LHCN-M2 (cell line): ENCODE measurements around the gene DNAJC11. TPM values are rescaled to one million over a fixed set of nuclear protein-coding genes. Genes with fewer than 3 reads are reported as not detected.
A peak's percentile ranks its signal among the peaks of the same experiment; 100 is the strongest.
"Not testable (repeated sequence)": the region's sequence is repeated elsewhere in the genome, so short reads cannot be mapped to it uniquely, and the experiment has no call there.

Source experiments
- DNase-seq: peaks from one replicate; pipeline ENCODE4 v3.0.0-alpha.2; 2012; ENCODE audit warnings: low read depth
- total RNA-seq: library from RNA; depleted of rRNA; stranded (reverse); fragments of >200 nt; gene quantifications from 2 replicates; pipeline ENCODE4 v1.2.3, GENCODE V29; 2014

Gene DNAJC11
- total RNA-seq, 1 experiment from 2014 or later, result 35.8 TPM

DNA sequence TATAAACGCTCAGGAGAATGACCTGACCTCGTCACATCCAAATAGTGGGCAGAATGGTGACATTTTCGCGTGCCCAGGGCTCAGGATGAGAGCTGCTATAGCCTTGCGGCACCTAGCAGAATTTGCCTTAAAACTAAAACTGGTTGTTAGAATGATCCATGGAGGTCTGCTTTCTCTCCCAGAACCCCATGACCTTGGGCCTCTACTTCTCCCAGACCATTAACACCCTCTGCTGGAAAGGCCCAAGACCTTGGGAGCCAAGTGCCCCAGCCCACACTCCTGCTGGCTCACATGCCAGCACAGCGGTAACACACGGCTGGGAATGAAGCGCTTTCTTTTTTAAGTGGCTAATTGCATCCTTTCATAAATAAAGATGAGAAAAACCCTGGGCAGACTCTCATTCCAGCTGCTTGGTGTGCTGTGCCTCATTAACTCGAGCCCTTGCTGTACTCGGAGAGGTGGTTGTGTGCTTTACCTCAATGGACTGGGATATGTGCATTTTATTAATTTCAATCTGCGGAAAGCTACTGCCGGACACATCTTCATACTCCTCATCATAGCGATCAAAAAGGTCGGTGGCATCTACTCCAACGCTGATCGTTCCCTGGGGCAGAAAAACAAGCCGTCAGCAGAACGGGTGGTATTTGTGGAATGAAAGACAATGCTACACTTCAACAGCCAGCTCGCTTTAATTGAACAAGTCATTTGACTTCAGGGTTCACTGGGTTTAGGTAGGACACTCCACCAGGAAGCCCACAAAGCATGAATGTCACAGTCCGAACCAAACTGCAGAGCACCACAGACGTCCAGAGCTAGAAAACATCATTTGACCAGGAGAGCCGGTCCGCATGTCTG is 48.0 kb downstream of the DNAJC11 start:
- DNase-seq, result no peak

DNA sequence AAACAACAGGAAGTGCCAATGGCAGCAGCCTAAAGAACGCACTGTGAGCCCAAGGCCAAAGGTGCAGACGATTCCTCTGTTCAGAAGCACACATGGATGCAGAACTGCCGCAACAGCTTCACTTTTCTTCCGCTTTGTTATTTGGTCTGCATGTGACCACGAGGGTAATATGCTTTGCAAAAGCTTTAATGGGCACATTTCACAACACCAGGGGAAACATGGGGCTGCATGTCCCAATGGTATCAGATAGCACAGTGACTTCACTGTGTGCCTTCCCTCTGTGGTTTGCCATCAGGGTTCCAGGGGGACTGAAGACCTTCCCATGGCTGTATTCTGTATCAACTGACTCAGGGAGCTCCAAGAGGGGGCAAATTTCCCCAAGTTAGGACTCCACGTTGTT is 48.6 kb downstream of the DNAJC11 start:
- no peak for DNase-seq

DNA sequence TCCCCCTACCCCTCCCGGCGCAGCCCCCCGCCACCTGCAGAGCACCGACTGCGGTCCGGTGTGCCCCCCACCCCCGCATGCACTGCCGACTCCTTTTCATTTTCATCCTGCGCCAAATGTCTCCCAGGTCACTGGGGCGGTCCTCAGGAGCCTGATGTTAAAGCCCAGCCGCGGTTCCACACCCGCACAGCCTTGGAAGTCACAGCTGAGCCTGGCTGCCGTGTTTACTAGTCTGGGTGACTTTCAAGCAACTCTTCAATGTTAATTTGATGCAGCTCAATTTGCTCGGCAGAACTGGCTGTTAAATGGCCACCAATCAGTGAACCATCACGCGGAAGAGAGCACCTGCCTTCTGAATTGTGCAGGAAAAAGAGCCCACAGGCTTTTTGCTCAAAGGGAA is 49.7 kb downstream of the DNAJC11 start:
- DNase-seq, result no peak

DNA sequence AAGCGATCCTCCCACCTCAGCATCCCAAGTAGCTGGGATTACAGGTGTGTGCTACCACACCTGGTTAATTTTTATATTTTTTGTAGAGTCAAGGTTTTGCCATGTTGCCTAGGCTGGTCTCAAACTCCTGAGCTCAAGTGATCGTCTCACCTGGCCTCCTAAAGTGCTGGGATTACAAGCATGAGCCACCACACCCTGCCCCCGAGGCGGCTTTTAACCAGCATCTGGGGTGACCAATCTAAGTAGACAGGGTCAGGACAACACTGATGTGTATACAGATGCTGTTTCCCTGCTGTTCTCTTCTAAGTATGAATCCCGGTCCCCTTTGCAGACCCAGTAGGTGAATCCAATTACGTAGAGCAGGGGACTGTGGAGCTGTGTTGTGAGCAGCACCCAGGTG is 53.1 kb downstream of the DNAJC11 start:
- DNase-seq, result no peak

DNA sequence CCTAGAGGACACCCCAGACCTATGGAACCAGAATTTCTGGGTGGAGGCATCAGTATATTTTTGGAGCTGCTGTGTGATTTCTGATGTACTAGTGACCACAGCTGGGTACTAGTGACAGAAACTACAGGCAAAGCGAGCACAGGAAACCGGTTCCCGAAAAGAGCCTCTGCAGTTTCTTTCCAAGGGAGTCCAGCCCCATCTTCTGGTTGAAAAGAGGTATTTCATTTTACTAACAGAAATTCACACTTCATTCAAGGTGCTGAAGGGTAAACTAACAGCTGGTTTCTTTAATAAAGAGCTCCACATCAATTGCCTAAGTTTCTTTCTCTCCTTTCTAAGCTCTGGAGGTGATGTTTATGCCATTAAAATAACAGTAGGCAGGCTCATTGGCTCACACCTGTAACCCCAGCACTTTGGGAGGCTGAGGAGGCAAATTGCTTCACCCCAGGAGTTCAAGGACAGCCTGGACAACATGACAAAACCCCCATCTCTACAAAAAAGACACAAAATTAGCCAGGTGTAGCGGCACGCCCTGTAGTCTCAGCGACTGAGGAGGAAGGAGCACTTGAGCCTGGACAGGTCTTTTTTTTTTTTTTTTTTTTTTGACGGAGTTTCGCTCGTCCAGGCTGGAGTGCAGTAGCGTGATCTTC is 55.0 kb downstream of the DNAJC11 start:
- DNase-seq, result peak; percentile 48

DNA sequence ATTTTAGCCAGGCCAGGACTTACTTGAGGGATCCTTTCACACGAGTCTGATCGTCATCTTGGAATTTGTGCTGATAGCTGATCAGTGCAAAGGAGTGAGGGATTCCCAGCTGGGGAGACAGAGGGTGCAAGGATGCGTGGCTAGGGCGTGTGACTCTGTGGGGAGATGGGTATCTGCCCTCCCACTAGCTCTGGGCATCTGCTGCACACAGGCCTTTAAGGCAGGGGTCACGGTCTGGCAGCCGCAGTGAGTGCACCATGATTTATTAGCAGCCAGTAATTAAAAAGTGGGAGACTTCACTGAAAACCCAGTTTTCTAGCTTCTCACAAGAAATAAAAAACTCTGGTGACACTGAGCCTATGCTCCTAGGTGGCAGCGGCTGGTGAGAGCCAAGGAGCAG is 56.6 kb downstream of the DNAJC11 start:
- no peak for DNase-seq

DNA sequence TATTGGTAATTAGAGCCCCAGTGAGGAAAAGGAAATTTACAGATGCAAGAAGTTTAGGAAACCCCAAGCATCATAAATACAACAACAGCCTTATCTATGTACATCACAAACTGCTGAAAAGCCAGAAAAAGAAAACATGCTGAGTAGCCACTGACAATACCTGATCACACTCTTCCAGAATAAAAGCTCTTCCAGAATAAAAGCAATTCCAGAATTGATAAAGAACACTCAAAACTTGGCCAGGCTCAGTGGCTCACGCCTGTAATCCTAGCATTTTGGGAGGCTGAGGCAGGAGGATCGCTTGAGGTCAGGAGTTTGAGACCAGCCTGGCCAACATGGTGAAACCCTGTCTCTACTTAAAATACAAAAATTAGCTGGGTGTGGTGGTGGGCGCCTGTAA is 60.7 kb downstream of the DNAJC11 start:
- DNase-seq, result not testable (repeated sequence)

DNA sequence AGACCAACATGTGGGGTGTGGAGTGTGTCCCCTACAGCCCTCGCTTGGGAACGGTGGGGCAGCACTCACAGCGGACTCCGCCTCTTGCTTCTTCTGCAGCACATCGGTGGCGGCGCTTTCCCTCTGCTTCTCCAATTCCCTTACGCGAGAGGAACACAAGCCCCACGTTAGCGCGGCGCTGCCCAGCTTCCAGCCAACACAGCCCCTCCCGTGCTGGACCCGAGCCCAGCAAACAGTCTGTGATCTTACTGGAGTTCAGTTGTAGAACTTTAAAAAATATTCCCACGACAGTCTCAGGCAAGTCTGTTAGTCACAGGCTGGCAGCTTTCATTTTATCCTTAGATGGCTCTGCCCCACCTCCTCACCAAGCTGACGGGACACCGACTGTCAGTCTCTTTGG is 63.4 kb downstream of the DNAJC11 start:
- no peak for DNase-seq

DNA sequence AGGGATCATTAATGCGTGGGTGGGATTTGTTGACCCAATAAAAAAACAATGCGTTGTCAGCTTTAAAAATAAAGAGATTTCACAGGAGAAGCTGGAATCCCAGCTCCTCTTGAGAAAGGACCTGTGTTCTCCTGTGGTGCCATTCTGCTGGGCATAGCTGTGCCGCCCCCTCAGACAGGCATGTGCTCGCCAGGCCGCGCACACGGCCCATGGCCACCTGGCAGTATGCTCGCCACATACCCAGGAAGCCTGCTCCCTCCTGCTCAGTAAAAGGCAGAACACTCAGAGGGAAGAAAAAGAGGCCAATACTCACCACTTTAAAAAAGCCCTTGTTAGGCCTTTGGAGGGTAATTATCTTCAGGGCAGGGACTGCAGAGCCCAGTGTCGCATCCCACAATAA is 63.8 kb downstream of the DNAJC11 start:
- no peak for DNase-seq

DNA sequence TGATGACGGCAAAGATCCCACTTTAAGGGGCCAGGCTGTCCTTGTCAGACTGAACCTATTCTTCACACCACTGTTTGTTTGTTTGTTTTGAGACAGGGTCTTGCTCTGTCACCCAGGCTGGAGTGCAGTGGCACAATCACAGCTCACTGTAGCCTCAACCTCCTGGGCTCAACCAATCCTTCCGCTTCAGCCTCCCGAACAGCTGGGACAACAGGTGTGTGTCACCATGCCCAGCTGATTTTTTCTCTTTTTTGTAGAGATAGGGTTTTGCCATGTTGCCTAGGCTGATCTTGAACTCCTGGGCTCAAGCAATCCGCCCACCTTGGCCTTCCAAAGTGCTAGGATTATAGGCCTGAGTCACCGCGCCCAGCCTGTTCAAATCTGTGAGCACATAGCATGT is 64.8 kb downstream of the DNAJC11 start:
- not testable (repeated sequence) for DNase-seq

DNA sequence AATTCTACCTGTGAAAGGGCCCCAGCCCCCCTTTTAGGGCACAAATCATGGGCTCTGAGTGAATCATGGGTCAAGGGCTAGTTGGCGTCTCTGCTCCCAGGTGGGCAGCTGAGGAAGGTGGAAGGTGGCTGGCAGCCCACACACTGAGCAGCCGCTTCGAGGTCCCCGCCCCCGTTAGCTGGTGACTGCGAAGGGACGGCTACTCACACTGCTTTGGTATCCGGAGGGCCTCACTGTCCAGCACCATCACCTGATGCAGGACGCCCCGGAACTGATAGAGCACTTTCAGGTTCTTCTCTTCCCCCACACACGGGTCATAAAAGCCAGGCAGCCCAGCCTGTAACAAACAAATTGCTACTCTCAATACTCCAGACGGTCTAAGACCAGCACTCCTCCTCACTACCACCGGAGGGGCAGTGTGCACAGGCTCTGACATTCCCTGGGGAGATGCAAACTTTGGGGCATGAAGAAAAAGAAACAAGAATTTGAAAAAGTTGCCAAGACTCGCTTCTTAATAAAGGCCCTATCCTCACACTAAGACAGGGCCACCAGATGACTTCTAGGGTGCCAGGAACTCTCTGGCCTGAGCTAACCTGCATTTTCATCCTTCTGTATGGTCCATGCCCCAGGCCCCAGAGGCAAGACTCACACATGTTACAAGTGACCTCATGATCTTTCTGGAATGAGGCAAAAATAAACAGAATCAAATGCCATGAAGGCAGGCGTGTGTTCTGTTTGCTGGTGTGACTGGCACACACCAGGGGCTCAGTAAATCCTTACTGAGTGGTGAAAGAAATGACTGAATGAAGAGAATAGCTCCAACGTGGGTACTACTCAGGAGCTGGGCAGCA is 65.5 kb downstream of the DNAJC11 start:
- DNase-seq, result no peak

DNA sequence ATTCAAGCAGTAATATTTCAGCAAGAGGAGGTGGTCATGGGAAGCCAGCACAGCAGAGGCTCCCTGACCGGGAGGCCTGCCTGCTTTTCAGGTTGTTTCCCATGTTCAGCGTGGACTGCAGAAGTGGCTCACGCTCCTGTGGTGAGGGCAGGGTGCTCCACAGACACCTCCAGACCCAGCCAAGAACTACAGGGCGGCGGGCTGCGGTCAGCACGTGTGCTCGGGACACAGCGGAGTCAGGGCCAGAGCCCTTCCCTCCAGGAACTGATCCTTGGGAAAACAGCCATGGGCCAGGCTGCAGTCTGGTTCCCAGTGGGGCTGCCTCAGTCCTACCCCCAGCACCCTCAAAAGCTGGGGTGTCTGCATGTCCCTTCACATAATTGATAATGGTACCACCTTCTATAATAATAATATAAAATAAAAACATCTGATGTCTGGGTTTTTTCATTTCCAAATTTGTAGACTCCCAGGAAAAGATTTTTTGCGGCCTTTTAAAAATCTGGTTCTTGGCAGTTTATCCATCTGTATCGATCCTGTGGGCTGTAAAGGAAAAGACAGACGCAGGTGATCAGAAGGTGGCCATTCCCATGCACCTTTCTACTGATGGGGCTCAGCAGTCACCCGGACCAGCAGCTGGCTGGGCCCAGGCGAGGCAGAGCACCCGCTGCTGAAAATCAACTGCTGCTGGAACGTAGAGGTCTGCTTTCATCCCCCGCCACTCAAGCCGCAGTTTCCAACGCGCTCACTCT is 66.3 kb downstream of the DNAJC11 start:
- no peak for DNase-seq

DNA sequence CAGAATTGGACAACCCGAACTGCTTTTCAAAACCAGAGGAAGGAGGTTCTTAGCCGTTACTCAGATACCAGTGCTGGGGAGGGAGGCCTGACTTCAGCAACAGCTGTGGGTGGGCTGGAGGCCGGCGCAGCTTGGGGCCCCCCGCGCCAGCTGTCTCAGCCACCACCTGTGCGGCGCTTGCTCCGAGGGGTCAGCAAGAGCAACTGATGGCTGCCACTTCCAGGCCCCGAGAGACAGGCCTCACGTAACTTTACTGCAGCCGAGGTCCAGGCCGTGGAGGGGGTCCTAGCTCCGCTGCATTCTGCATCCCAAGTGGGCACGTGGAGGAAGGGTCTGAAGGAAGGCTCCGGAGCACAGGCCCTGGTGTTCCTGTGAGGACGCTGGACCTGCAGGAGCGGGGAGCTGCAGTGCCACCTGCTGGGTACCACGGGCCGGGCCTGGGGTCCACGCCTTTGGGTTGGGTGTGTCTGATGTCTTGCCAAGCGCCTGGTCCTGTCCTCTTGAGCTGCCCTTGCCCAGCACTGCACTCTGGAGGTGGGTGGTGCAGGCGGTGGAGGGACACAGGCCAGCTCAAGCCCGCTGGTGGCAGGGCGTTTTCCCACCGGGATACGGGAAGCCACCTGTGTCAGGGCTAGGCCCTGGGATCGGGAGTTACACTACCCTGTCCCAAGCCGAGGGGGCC is 67.1 kb downstream of the DNAJC11 start:
- DNase-seq, result peak; percentile 23

DNA sequence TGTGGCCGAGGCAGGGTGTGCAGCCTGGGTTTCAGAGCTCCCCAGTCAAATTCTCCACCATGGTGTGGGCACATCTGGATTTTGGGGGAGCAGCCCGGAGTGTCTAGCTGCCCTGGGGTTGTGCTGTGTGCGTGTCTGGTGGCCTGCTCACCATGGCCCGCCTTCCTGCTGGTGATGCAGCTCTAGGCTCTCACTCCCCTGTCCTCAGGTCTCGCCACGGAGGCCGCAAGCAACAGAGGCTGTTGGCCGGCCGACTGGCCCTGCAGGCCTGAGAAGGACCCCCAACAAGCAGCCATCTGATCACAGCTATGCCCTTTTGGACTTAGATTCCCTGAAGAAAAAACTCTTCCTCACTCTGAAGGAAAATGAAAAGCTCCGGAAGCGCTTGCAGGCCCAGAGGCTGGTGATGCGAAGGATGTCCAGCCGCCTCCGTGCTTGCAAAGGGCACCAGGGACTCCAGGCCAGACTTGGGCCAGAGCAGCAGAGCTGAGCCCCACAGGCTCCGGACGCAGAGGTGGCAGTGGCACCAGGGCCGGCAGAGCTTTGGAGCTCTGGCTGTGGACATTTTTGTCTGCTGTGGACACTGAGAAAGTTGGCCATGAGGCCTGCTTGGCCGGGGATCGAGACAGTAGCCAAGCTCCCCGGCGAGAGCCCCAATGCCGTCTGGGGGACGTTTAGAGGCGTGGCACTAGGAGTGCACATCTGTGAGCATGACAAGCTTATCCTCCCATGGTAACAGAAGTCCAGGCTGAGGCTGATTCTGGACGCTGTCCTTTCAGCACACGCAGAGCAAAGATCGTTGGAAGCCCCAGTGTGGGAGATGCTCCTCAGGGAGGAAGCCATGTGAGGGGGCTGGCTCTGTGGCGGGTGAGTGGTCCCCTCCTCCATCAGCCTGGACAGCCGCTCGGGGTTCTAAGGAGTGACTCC is 68.8 kb downstream of the DNAJC11 start:
- DNase-seq, result no peak

DNA sequence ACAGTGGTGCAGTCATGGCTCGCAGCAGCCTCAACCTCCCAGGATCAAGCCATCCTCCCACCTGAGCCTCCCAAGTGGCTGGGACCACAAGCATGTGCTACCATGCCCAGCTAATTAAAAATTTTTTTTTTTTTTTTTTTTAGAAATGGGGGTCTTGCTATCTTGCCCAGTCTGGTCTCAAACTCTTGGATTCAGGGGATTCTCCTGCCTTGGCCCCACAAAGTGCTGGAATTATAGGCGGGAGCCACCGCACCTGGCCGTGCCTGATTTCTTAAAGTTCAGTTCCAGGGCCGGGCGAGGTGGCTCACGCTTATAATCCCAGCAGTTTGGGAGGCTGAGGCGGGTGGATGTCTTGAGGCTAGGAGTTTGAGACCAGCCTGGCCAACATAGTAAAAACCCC is 70.6 kb downstream of the DNAJC11 start:
- no peak for DNase-seq

DNA sequence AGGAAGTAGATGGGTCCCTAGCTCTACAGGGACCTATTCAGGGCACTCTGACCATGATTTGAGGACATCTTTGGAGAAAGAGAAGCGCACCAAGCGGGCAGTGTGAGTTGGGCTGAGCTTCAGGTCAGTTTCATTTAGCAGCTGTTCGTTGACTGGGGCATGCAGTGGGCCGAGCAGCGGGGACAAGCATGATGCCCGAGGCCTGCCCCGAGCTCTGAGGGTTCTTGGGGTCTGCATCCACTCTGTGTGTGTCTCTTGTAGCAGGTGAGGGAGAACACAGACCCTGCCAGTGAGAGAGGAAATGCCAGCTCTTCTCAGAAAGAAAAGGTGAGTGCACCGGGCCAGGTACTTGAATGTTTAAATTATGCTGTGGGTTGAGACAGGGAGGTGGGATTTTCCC is 71.6 kb downstream of the DNAJC11 start:
- no peak for DNase-seq

DNA sequence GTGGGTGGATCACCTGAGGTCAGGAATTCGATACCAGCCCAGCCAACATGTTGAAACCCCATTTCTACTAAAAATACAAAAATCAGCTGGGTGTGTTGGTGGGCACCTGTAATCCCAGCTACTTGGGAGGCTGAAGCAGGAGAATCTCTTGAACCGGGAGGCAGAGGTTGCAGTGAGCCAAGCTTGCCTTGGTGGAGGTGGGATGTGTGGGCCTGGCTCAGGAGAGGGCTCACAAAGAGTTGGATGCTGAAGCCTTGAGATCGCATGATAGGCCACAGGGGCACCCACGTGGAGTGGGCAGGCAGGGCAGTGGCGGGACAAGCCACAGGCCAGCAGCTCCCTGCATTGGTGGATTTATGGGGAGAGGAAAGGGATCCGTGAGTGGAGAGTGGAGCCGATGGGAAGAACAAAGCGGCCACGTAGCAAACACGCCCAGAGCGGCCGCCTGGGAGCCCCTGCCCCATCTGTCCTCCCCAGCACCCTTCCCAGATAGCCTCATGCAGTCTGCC is 72.6 kb downstream of the DNAJC11 start:
- no peak for DNase-seq

DNA sequence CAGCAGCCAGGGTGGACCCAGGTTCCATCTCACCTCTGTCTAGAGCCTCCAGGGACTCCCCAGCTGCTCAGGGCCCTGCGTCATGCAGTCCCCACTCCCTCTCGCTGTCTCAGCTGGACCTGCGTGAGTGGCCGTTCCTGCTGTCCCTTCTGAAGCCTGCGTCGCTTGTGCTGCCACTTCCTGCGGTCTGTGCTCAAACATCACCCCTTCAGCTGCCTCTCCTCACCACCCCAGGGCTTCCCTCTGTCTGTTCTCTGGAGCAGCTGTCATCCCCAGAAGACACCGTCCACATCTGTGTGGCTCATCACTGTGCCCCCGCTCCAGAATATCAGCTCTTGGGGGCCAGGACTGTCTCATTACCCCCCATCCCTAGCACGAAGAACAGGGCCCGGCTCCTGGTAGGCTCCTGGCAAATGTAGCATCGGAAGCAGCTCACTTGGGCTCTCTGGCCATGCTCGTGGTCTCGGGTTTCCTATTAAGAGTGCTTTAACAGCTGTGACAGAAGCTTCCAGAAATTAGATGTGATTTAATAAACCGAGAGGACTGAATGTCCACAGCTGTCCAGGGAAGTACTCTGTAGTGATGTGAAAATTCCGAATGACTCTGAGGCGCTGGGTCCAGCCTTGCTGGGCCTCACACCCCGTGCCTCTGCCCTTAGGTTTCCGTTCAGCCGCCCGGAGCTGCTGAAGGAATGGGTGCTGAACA is 73.6 kb downstream of the DNAJC11 start:
- peak; percentile 60 for DNase-seq

DNA sequence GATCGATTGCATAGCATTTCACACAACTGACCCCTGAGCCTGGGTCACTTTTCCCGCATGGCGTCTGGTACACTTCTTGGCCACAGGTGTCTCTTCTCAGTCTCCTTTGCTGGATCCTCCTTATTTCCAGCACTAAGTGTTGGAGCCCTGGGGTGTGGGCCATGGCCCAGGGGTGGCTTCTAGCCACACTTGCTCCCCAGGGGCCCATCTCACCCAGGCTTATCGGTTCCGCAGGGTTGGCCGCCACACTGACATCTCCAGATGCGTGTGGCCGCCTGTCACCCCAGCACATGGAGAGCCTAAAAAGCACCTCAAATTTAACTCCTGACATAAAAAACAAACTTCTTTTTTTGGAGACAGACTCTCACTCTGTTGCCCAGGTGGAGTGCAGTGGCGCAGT is 74.6 kb downstream of the DNAJC11 start:
- no peak for DNase-seq
